ENCODE measurements around the gene C1orf116. TPM values are rescaled to one million over a fixed set of nuclear protein-coding genes. Genes with fewer than 3 reads are reported as not detected.

Gene C1orf116
- total RNA-seq, 1 donor from 2014 or later = not detected

DNA sequence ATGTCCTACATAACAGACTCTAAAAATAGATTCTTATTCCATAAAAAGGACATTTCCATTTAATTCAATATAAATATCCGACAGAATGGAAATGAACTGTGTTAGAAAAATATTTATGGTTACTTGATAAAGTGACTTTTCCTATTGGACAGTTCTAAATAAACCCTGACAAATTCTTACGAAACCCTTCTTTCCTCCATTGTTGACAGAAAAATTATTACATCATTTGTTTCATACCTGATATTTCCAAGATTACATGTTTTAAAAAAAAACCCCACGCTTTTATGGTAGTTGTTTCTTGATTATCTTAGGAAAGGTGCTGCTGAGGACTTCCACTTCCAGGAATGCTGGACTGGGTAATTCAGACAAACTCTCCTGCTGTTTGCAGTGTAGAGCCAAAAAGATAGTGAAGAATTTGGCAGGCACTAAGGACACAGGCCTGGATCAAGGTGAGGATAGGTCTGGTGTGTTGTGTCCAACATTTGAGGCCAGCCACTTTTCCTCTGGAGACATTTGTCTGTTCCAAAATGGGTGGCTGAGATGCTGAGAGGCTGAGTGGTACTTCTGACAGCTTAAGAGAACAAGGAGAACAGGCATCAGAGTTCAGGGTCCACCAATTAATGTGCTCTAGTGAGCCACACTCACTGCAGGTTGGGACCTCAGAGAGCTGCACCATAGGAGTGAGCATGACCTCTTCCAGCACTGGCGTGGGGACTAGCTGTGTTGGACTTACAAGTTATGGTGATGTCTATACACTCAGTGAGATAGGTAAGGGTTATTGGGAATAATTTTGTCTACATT lies 7.0 kb upstream of the C1orf116 start:
- intact Hi-C loops (cut with micrococcal nuclease) = no loop called here

GRCh38 chr1:207036865-207037264 lies 4.3 kb upstream of the C1orf116 start:
- intact Hi-C loops (cut with micrococcal nuclease) = no loop called here

DNA sequence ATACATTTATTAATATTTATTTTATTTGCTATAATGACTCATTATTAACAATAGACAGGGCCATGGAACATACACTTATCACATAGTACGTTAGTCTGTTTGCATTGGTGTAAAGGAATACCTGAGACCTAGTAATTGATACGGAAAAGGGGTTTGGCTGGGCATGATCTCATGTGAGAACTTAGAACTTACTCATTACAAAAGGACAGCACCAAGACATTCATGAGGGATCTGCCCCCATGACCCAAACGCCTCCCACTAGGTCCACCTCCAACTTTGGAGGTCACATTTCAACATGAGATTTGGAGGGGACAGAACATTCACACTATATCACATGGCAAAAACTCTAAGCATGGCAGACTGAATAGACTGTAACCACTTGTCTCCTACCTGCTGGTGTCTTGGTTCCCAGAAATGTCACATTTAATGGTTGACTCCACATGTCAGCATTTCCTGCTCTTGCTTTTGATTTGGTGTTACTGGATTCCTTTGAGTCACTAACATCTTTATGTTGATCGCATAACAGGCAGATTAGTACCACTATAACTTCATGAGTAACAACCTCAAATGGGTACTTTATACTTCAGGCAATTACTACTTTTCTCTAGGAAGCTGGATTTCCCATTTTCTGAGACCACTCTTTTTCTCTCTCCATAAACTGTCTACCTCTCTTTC lies 3.5 kb upstream of the C1orf116 start:
- intact Hi-C loops (cut with micrococcal nuclease) = no loop called here

DNA sequence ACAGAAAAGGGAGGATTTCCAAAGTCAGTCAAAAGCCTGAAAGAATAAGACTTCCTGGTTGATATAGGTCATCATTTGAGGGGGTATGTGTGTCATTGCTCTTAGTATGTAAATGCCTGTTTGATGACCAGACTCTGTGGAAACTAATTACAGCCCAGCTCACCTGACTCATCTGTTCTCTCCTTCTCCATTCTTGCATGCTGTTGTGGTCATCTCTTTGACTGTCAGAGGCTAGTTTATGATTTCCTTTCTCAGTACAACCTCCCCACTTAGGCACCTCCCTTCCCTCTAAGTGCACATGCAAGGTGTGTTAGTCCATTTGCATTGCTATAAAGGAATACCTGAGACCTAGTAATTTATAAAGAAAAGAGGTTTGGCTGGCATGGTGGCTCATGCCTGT lies 2.4 kb upstream of the C1orf116 start:
- intact Hi-C loops (cut with micrococcal nuclease) = no loop called here

GRCh38 chr1:207034208-207034607 lies 1.7 kb upstream of the C1orf116 start:
- intact Hi-C loops (cut with micrococcal nuclease) = no loop called here

GRCh38 chr1:207033302-207033701 lies 746 bp upstream of the C1orf116 start:
- intact Hi-C loops (cut with micrococcal nuclease) = no loop called here

DNA sequence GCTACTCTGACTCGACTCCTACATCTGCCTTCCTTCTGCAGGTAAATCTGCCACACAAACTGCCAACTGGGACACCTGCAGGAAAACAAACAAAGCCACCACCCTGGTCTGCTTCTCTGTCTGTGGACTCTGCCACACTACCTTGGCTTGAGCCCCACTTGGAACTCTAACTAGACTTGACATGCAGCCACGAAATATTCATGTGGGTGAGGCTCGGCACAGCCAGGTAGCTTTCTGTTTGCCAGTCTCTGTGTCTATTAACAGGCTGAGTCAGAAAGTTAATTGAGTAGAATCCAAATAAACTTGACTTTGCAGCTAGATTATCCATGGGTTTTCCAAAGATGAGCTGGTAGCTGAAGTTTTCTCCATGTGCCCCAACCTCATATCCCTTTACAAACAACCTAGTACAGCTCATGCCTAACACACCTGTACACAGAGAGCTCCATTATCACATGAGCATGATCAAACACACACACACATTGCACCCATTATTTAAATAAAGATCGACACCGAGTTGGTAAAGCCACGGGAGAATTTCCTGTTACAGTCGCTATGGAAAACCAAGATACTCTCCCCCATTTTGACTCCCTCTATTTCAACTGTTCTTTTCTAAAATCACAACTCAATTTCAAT lies 808 bp downstream of the C1orf116 start:
- intact Hi-C loops (cut with micrococcal nuclease) = no loop called here

DNA sequence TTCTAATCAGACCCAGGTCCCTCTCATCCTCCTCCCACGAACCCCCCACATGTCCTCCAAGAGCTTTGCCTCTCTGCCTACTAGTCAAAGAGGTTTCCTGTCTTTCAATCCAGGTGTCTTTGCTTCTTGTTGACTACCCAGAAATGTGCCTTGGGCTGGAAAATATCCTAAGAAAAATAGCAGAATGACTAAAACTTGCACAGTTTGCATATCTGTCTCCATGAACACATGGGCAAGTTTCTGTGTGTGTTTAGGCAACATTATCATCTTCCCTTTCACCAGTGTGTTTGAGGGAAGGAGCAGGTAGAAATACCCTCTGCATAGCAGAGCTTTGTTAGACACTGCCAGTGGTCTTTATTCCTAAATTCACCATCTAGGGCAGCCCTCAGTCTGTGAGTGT lies 1.5 kb downstream of the C1orf116 start:
- intact Hi-C loops (cut with micrococcal nuclease) = no loop called here

DNA sequence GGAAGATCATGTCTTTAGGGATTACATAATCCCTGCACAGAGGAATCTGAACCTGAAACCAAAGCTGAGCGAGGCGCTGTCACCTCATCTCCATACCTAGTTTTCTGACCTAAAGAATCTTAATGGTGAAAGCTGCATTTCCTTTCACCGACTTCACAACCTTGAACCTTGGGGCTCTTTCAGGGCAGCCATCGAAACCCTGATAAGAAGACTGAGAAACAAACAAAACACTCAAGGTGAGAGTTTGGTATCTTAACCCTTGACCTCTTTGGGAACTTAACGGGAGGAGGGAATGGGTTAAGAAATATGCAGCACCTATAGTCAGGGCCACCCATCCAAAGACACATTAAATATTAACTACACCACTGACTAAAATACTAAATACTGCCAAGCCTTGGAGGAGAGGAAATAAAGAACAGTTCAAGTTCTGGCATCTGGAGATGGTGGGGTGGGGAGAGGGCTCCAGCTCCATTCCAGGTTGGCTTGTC lies 2.0 kb downstream of the C1orf116 start:
- intact Hi-C loops (cut with micrococcal nuclease) = no loop called here

- intact Hi-C loops (cut with micrococcal nuclease) = no loop called here
Observed at GRCh38 chr1:207029701-207030521, 2.6 kb downstream of the C1orf116 start.

DNA sequence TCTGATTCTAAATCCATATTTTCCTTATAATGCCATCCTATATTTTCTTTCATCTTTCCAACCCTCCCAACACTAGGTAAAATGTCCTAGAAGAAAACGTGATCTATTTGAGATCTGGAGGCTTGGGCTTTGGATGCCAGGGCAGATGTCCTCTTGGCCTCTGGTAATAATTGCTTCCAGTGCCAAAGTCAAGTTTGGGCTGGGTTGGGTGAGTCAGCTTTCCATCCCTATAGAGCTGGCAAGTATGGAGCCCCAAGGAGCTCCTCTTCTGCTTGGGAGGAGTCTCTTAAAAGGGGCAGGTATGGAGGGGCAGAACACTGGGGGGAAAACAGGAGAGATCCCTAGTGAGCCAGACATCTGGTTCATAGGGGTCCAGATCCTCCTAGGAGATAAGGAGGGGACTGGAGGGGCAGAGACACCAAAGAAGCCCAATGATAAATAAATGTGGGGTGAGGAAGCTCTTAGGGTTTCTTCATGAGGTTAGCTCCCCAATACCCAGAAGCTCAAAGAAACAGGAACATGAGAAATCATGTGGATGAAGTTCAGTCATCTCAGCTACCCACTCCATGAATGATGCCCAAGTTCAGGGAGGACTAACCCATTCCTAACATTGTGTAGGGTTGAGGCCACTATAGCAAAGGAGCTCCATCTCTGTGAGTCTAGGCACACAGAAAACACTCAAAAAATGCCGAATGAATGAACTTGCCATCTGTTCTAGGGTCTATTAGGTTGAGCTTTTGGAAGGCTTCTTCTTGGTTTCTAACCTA lies 3.5 kb downstream of the C1orf116 start:
- intact Hi-C loops (cut with micrococcal nuclease) = no loop called here

DNA sequence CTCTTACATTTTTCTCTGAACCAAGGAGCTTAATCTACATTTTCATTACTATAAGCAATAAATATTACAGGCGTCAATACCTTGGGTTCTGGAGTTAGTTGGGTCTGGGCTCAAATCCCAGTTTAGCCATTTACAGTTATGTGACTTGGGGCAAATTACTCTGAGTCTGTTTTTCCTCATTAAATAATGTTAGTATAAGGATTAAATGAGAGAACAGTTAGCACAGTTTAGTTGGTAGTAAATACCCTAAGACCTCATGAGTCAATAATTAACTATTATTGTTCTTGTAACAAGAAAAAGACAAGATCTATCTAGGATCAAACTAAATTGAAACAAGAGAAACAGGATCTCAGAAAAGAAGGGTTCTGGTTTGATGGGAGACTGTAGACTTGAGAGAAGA lies 4.6 kb downstream of the C1orf116 start:
- intact Hi-C loops (cut with micrococcal nuclease) = no loop called here

GRCh38 chr1:207027206-207027777 lies 5.3 kb downstream of the C1orf116 start:
- intact Hi-C loops (cut with micrococcal nuclease) = no loop called here

DNA sequence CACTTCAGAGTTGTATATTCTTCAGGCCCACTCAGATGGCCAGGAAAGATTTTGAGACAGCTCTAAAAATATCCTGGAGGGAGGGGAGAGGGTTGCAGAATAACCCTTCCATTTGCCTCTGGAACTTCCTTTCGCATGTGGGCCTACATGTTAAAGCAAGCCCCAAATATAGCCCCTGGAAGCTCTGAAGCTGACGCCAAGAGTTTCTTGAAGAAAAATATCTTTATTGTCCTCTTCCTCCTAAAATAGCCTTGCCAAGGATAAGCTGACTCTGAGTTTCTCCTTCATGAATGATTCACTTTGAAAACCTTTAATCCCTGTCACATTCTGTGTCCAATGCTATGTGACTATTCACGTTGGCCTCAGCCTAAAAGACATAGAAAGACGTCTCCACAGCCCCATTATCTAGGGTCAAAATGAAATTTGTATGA lies 6.4 kb downstream of the C1orf116 start:
- intact Hi-C loops (cut with micrococcal nuclease) = no loop called here

DNA sequence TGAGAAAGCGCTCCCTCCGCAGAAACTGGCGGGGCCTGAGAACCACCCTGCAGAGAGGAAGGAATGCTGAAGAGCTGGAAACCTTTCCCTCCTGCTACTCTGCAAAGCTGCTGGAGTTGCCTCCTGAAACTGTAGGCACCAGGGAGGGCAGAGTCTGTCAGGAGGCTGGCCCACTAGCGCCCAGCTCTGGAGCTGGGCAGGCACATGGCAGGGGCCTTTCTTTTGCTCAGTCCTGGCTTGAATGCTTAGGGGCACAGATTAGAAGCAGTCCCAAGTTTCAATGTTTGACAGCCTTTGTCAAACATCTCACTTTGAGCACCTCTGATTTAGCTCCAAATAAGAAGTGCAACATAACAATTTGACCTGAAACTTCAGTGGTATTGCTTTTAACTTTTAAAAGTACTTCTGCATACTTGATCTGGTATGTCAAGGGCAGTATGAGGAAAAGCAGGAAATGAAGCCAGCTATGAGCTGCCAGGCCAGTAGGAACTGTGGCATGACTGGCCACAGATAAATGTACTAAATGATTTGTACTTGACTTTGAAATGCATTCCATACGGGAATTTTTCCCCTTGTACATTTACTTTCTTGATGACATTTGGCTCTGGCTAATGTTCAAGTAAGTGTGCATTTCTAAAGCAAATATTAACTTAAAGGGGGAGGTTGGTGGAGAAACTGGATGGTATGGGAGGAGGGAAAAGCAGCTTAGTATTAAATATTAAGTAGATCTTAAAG lies 7.2 kb downstream of the C1orf116 start:
- intact Hi-C loops (cut with micrococcal nuclease) = no loop called here

- intact Hi-C loops (cut with micrococcal nuclease) = no loop called here
Observed at GRCh38 chr1:207024202-207025145, 8.1 kb downstream of the C1orf116 start.

DNA sequence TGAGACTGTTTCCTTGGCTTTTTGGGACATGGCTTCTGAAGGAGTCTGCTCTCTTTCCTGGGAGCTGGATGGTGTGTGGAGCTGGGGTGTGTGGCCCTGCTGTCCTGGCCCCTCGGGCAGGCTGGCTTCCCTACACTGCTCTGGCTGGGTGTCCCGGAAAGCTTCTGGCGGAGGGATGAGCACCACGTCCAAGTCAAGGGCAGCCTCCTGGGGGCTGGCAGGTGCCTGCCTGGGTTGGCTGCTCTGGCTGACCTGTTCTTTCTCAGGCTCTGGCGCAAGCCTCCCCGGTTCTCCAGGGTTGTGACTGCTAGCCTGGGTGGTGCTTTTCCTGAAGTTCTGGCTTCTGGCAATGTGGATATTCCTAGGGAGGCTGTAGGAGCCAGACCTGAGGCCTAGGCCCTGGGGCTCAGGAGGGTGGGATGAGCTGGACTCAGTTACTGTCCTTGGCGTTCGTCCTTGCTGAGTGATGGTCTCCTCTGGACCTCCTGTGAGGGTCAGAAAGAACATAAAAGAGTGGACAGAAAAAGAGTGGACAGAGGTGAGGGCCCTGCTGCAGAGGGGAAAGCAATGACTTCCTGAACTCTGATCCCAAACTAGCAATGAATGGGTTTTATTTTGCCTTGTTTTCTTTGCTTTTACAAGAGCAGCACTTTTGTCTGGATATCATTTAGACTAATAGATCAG lies 9.4 kb downstream of the C1orf116 start:
- intact Hi-C loops (cut with micrococcal nuclease) = no loop called here
